ENCODE data around the gene MKRN3. TPM values are rescaled to one million over a fixed set of nuclear protein-coding genes. Genes with fewer than 3 reads are reported as not detected.
A peak's percentile ranks its signal among the peaks of the same experiment; 100 is the strongest.

Gene MKRN3
- total RNA-seq, 1 experiment from 2014 or later, result 7.9 TPM

GRCh38 chr15:23566071-23566554 is 639 bp downstream of the MKRN3 start:
- in situ Hi-C loops (cut with HindIII; ENCODE audit: low pct_unique_long_range_greater_than_20kb, low sequenced_read_pairs) (no loop called here), intact Hi-C loops (cut with micrococcal nuclease; ENCODE audit: unreplicated experiment) (loop anchor here (10.0 kb wide), 1 partner anchor 71 kb away; no protein-coding TSS in a partner anchor)
- H3K9me3 ChIP-seq (ENCODE audit: control insufficient read depth, insufficient read depth, low read depth, low read length), result no peaks in the 10 kb centered on the region
- TF ChIP-seq POLR2AphosphoS5 (IDR thresholded peaks at IDR 0.05; ENCODE audit: low read depth, low read length) (no peak), TCF7L2 (IDR thresholded peaks at IDR 0.05; ENCODE audit: low read depth, low read length) (peak; percentile 94), SIN3A (IDR thresholded peaks at IDR 0.05; ENCODE audit: borderline replicate concordance, insufficient read depth, low read depth, low read length) (no peak)
- TF ChIP-seq, protein P1, sequence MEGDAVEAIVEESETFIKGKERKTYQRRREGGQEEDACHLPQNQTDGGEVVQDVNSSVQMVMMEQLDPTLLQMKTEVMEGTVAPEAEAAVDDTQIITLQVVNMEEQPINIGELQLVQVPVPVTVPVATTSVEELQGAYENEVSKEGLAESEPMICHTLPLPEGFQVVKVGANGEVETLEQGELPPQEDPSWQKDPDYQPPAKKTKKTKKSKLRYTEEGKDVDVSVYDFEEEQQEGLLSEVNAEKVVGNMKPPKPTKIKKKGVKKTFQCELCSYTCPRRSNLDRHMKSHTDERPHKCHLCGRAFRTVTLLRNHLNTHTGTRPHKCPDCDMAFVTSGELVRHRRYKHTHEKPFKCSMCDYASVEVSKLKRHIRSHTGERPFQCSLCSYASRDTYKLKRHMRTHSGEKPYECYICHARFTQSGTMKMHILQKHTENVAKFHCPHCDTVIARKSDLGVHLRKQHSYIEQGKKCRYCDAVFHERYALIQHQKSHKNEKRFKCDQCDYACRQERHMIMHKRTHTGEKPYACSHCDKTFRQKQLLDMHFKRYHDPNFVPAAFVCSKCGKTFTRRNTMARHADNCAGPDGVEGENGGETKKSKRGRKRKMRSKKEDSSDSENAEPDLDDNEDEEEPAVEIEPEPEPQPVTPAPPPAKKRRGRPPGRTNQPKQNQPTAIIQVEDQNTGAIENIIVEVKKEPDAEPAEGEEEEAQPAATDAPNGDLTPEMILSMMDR (IDR thresholded peaks at IDR 0.05), result no peak
- TF ChIP-seq, protein P2, sequence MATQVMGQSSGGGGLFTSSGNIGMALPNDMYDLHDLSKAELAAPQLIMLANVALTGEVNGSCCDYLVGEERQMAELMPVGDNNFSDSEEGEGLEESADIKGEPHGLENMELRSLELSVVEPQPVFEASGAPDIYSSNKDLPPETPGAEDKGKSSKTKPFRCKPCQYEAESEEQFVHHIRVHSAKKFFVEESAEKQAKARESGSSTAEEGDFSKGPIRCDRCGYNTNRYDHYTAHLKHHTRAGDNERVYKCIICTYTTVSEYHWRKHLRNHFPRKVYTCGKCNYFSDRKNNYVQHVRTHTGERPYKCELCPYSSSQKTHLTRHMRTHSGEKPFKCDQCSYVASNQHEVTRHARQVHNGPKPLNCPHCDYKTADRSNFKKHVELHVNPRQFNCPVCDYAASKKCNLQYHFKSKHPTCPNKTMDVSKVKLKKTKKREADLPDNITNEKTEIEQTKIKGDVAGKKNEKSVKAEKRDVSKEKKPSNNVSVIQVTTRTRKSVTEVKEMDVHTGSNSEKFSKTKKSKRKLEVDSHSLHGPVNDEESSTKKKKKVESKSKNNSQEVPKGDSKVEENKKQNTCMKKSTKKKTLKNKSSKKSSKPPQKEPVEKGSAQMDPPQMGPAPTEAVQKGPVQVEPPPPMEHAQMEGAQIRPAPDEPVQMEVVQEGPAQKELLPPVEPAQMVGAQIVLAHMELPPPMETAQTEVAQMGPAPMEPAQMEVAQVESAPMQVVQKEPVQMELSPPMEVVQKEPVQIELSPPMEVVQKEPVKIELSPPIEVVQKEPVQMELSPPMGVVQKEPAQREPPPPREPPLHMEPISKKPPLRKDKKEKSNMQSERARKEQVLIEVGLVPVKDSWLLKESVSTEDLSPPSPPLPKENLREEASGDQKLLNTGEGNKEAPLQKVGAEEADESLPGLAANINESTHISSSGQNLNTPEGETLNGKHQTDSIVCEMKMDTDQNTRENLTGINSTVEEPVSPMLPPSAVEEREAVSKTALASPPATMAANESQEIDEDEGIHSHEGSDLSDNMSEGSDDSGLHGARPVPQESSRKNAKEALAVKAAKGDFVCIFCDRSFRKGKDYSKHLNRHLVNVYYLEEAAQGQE (IDR thresholded peaks at IDR 0.05; ENCODE audit: insufficient read depth in 1 of 2, low read depth in 2 of 2, low read length in 1 of 2), result no peak
- CTCF ChIA-PET, result no interaction called here
- peaks cover 10% of the 10 kb centered on the region for H3K36me3 ChIP-seq (ENCODE audit: control insufficient read depth, insufficient read depth, low read length)
- DNase-seq (ENCODE audit: low read depth, low spot score) (no peak), ATAC-seq (peak; percentile 66)
- H3K27ac ChIP-seq (ENCODE audit: low read length), result peak overlapping the region; percentile 95
- H3K4me3 ChIP-seq (ENCODE audit: low read depth in 2 of 2, low read length in 2 of 2), result peak overlapping the region; percentile 86 to 92
- BruUV-seq (replicated peaks), result no TSS peak
- peaks cover 8% of the 10 kb centered on the region; the same call in 1 of the 2 replicates for H3K4me1 ChIP-seq (ENCODE audit: control insufficient read depth, insufficient read depth, low read length)
- H3K27me3 ChIP-seq (ENCODE audit: control insufficient read depth, insufficient read depth, low read length), result no peaks in the 10 kb centered on the region
- POLR2A ChIA-PET, result no interaction called here

GRCh38 chr15:23566651-23567050 is 1.2 kb downstream of the MKRN3 start:
- peak overlapping the region; percentile 86 to 92 for H3K4me3 ChIP-seq (ENCODE audit: low read depth in 2 of 2, low read length in 2 of 2)
- H3K4me1 ChIP-seq (ENCODE audit: control insufficient read depth, insufficient read depth, low read length), result peaks cover 8% of the 10 kb centered on the region; the same call in 1 of the 2 replicates
- H3K9me3 ChIP-seq (ENCODE audit: control insufficient read depth, insufficient read depth, low read depth, low read length), result no peaks in the 10 kb centered on the region
- ChIA-PET POLR2A (interaction anchor here (0.7 kb wide), 1 partner anchor 509 kb away, joined by 3 read pairs; no protein-coding TSS in a partner anchor), CTCF (no interaction called here)
- H3K27ac ChIP-seq (ENCODE audit: low read length), result no peak overlapping the region
- in situ Hi-C loops (cut with HindIII; ENCODE audit: low pct_unique_long_range_greater_than_20kb, low sequenced_read_pairs), result no loop called here
- no peak for DNase-seq (ENCODE audit: low read depth, low spot score)
- TF ChIP-seq SIN3A (IDR thresholded peaks at IDR 0.05; ENCODE audit: borderline replicate concordance, insufficient read depth, low read depth, low read length) (no peak), TCF7L2 (IDR thresholded peaks at IDR 0.05; ENCODE audit: low read depth, low read length) (no peak), POLR2AphosphoS5 (IDR thresholded peaks at IDR 0.05; ENCODE audit: low read depth, low read length) (no peak)
- TF ChIP-seq, protein P2 (IDR thresholded peaks at IDR 0.05; ENCODE audit: insufficient read depth in 1 of 2, low read depth in 2 of 2, low read length in 1 of 2), result no peak
- TF ChIP-seq, protein P1 (IDR thresholded peaks at IDR 0.05), result no peak
- no peak for ATAC-seq
- no peaks in the 10 kb centered on the region for H3K27me3 ChIP-seq (ENCODE audit: control insufficient read depth, insufficient read depth, low read length)
- peaks cover 10% of the 10 kb centered on the region for H3K36me3 ChIP-seq (ENCODE audit: control insufficient read depth, insufficient read depth, low read length)
- intact Hi-C loops (cut with micrococcal nuclease; ENCODE audit: unreplicated experiment), result loop anchor here (10.0 kb wide), 1 partner anchor 72 kb away; no protein-coding TSS in a partner anchor
- no TSS peak for BruUV-seq (replicated peaks)

Measured in Panc1 (cell line).